Glomerular visceral epithelial cell (primary cell): ENCODE data around the gene CPLX3.

Experiments
- DNase-seq: peaks from one replicate; pipeline ENCODE4 v3.0.0-alpha.2; 2016; ENCODE audit errors: extremely low spot score

Gene CPLX3

GRCh38 chr15:74788042-74788682 lies 38.3 kb upstream of the CPLX3 start:
- no peak for DNase-seq

DNA sequence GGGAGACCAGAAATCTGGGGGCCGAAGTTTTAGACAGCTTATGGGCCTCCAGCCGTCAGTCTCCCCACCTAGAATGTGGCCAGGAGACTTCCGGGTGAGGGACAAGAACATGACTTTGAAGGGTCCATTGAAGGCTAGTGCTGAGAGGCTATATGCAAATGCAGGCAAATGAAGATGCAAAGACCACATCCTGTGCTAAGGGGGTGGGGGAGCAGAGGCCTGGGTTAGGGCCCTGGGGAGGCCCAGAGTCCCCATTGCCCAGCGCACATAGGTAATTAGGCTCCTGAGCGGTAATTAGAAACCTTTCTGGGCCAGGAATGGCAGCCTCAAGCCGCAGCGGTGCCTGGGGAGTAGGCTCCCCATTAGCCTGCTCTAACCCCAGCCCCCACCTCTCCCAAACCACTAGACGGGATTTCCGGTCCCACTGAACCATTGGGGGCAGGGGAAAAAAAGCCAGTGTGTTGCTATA lies 37.7 kb upstream of the CPLX3 start:
- no peak for DNase-seq

DNA sequence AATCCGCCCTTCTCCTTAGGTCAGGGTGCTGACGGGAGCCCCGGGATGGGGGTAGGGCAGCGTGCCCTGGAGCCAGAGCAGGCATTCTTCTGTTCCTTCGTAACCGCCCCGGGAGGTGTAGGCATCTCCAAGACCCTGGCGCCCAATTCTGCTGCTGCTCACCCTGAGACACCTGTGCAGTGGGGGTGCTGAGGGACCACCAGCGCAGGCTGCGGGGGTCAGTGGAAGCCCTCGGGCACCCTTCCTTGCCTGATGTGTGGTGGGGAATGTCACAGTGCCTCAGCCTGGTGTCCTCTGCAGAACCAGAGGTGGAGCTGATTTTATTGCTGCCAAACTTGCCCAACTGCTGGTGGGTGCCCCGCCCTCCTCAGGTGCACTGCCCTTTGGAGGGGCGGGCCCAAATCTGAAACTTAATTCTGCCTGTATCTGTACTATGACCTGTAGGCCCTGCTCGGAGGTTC lies 37.2 kb upstream of the CPLX3 start:
- no peak for DNase-seq

DNA sequence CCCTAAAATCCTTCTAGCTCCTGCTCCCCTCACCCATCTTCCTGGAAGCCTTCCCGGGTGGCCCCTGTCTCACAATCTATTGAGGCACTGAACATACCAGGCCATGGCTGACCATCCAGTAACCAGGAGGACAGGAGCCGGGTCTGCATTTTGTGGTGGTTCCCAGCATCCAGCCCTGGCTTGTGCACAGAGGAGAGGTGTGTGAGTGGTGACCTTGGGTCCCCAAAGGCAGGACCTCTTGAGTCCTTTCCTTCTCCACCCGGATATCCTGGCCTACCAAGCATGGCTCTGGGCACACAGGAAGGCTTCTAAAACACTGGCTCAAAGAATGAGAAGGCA lies 36.7 kb upstream of the CPLX3 start:
- no peak for DNase-seq

- peak; percentile 96 for DNase-seq
Measured at GRCh38 chr15:74790080-74790916, 36.1 kb upstream of the CPLX3 start.

- DNase-seq = no peak
Measured at GRCh38 chr15:74791007-74791406, 35.4 kb upstream of the CPLX3 start.

DNA sequence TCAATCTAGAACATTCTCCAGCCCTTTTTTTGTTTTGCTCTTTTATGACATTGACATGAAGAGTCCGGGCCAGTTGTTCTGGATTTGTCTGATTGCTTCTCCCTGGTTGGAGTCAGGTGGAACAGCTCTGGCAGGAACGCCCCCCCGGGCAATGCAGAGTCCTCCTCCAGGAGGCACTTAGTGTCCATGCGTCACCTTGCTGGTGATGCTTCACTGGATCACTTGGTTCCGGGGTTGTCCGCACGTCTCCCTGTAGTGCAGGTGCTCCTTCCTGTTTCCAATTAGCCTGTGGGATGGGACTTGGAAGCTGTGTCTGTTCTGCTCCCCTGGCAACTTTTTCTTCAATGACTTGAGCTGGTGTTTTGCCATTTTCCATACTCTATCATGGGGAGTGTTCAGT lies 34.8 kb upstream of the CPLX3 start:
- no peak for DNase-seq

DNA sequence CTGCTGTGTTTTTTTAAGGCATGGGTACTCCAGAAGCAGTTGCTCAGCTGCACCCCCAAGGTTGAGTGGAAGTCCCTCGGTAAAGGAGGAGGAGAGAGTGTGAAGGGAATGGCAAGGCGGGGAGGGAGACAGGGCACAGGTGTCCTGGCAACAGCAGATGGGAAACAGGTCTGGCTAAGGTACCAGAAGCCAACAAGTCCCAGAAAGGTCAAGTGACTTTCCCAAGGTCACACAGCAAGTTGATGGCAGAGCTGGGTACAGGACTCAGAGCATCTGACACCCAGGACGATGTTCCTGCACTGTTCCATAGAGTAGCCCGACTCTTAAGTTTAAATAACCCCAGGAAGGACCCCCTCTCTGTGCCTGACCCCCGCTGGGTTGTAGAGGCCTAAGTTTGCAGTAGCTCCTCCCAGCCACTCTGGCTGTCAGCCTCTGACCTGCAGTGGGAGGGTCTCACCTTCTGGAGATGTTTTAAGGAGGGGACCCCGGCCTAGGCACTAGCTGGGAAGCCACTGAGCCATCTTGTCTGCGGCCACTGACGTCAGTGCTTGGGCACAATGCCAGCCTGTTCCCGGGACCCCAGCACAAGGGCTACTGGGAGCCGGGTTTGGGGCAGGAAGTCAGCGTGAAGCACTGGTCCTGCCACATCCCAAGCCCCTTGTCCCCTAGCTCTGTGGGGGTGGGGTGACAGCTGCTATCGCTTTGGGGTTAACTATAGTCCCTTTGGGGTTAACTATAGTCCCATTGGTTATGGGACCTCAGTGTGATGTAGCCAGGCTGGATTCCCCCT lies 34.0 kb upstream of the CPLX3 start:
- no peak for DNase-seq

GRCh38 chr15:74793135-74794028 lies 33.0 kb upstream of the CPLX3 start:
- no peak for DNase-seq

DNA sequence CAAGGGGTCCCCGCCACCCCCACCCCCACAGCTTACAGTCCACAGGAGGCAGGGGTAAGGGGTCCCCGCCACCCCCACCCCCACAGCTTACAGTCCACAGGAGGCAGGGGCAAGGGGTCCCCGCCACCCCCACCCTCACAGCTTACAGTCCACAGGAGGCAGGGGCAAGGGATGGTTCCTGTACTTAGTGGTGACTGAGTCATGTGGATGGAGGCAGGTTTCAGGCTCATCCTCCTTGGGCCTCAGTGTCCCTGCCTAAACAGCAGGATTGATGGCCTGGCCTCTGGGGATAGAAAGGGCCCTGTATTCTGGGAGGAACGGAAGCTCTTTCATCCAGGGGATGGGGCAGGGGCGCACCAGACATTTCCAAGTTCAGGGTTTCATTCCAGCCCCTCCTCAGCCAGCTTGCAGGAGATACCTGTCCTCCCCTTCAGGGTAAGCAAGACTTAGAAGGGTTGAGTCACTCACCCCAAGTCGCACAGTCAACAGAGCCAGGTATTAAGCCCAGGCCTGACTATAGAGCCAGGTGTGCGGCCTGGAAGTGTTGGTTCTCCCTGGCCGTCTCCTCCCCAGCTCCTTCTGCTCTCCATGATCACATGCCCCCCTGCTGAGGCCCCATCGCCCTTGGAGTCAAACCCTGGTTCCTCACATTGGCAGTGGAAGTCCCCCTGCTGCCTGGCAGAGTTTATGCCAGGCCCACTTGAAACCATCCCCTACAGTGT lies 32.0 kb upstream of the CPLX3 start:
- no peak for DNase-seq

- DNase-seq = no peak
Measured at GRCh38 chr15:74794970-74795349, 31.5 kb upstream of the CPLX3 start.

GRCh38 chr15:74795966-74796625 lies 30.3 kb upstream of the CPLX3 start:
- no peak for DNase-seq

DNA sequence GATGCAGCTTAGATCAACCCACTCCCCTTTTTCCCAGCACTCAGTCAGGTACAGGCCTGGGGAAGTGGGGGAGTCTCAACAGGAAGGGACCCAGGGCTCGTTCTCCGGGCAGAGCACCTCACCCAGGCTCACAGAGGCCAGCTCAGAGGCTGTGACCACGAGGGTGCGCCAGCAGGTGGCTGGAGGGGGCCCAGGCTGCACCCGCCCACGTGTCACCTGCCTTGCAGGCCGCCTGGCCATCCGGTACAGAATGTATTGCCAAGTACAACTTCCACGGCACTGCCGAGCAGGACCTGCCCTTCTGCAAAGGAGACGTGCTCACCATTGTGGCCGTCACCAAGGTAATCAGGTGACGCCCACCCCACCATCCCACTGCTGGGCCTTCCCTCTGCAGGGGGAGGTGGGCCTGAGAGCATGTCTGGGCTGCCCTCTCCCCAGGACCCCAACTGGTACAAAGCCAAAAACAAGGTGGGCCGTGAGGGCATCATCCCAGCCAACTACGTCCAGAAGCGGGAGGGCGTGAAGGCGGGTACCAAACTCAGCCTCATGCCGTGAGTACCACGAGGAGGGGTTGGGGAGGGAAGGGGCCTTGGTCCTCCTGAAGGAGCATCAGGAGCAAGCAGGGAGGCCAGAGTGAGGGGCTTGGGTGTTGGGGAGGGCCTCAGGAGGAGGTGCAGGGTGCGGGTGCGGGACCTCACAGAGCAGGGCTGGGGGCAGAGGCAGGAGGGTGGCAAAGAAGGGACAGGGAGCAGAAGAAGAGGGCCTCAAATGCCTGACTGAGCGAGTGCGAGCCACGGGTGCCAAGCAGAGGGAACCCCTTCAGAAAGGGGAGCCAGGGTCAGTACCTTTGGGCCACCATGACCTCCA lies 27.8 kb upstream of the CPLX3 start:
- no peak for DNase-seq

DNA sequence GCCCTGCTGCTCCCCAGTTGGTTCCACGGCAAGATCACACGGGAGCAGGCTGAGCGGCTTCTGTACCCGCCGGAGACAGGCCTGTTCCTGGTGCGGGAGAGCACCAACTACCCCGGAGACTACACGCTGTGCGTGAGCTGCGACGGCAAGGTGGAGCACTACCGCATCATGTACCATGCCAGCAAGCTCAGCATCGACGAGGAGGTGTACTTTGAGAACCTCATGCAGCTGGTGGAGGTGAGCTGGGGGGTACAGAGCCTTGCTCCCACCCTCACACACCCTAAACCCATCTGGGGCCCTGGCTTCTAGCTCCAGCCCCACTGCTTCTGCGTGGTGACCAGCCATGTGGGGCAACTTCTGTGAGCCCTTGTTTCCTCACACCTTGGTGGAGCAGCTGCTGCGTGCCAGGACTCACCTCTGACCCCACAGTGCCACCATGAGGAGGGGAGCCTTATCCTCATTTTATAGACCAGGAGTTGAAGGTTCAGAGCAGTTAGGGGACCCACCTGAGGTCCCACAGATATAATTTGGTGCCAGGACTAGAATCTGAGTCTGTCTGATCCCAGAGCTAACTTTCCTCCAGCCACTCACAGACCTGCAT lies 27.1 kb upstream of the CPLX3 start:
- no peak for DNase-seq

- peak; percentile 88 for DNase-seq
Measured at GRCh38 chr15:74799856-74800558, 26.4 kb upstream of the CPLX3 start.

GRCh38 chr15:74800559-74801094 lies 25.8 kb upstream of the CPLX3 start:
- no peak for DNase-seq

DNA sequence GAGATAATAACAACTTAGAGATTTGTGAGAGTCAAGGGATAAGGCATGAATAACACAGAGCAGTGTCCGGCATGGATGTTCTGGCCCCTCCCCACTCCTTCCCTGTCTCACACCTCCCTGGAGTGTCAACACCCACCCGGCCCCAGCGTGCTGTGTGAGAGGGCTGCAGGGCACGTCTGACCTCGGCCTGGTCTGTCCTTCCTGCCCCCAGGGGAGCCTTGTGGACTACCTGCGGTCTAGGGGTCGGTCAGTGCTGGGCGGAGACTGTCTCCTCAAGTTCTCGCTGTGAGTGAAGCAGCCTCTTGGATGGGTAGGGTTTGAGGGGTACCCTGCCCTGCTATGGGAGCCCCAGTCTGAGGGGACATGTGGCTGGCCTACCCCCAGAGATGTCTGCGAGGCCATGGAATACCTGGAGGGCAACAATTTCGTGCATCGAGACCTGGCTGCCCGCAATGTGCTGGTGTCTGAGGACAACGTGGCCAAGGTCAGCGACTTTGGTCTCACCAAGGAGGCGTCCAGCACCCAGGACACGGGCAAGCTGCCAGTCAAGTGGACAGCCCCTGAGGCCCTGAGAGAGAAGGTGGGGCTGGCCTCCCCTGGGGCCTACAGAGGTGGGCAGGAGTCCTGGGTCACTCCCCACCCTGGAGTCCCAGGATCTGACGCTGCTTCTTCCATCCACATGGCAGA lies 25.0 kb upstream of the CPLX3 start:
- no peak for DNase-seq
